Natural killer cell treated with Interleukin-12 subunit alpha and Interleukin-12 subunit beta and Interleukin-15 and Interleukin-18, amount 100 ng/mL, for 72 hours (primary cell): ENCODE data around the gene FKBP11. TPM values are rescaled to one million over a fixed set of nuclear protein-coding genes. Genes with fewer than 3 reads are reported as not detected.

Experiments
- ATAC-seq, 2 donors: fragments of 150-1000 bp; cut with Tn5 transposase in 1 of 2; sonication (Bioruptor Pico), chemical (Tn5 transposase) in 1 of 2; 2 replicates each; pipeline ENCODE4 v1.10.0; 2021
- DNase-seq: peaks from one replicate; pipeline ENCODE4 v3.0.0; 2022; ENCODE audit warnings: low spot score
- H3K27ac Mint-ChIP-seq, 2 donors: 1 replicate in 1 of 2; 2 replicates in 1 of 2; pipeline ENCODE4 v1.8.0; 2022; ENCODE audit warnings: mixed read lengths in 2 of 2, mild to moderate bottlenecking in 1 of 2, moderate library complexity in 1 of 2
- H3K27me3 Mint-ChIP-seq, 2 donors: 1 replicate in 1 of 2; 2 replicates in 1 of 2; pipeline ENCODE4 v1.8.0; 2022; ENCODE audit warnings: mixed read lengths in 2 of 2
- H3K36me3 Mint-ChIP-seq: one replicate; pipeline ENCODE4 v1.8.0; 2022; ENCODE audit warnings: mixed read lengths
- H3K4me1 Mint-ChIP-seq, 2 donors: 1 replicate in 1 of 2; 2 replicates in 1 of 2; pipeline ENCODE4 v1.8.0; 2022; ENCODE audit warnings: low read depth in 2 of 2, mixed read lengths in 2 of 2, mild to moderate bottlenecking in 1 of 2
- H3K4me3 Mint-ChIP-seq: one replicate; pipeline ENCODE4 v1.8.0; 2022; ENCODE audit warnings: mixed read lengths
- H3K9me3 Mint-ChIP-seq: 2 replicates; pipeline ENCODE4 v1.8.0; 2022; ENCODE audit warnings: mixed read lengths
- total RNA-seq, 2 donors: library from RNA; stranded (reverse); gene quantifications; one replicate each; pipeline ENCODE4 v1.2.3, GENCODE V29; 2022

FKBP11 gene
- total RNA-seq, 2 donors from 2014 or later: 101 to 112 TPM

DNA sequence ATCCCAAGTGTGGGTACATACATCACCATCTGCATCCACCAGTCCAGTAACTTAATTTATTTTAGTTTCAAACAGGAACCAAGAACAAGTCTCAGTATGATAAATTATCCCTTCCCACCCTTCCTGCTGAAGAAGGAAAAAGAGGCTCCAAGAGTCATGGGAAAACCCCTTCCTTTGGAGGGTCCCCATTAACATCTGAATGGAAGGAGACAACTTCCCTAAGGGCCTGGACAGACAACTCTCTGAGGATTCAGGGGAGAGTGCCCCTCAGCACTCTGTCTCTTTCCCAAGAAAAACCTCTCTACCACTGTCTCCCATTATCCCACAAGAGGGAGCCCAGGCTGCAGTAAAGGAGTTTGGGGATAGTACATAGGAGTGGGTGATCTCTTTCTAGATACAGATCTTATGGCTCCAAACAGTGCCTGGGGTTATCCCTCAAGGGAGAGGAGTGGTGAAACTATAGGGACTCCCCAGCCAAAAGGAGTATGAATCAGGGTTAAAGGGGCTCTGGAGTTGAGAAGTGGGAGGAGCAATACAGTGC is 40.1 kb upstream of the FKBP11 start:
- Mint-ChIP-seq H3K27me3 (peaks cover 0 to 5% of the 10 kb centered on the region in 2 donors), H3K4me1 (peaks cover 0 to 3% of the 10 kb centered on the region in 2 donors), H3K4me3 (no peak overlapping the region), H3K36me3 (no peaks in the 10 kb centered on the region), H3K9me3 (no peaks in the 10 kb centered on the region), H3K27ac (no peak overlapping the region)
- ATAC-seq: no peak
- DNase-seq: no peak

DNA sequence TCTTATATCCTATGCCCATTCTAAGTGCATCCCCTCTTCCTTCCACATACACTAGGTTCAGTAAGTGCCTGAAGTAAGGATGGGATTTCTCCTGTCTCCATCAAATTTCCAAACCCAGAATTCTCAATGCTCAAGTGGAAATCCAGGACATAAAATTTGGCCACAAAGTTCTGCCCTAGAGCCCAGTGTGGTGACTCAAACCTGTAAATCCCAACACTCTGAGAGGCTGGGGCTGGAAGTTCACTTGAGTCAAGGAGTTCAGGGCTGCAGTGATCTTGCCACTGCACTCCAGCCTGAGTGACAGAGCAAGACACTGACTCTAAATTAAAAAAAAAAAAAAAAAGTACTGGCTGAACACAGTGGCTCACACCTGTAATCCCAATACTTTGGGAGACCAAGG is 36.5 kb upstream of the FKBP11 start:
- Mint-ChIP-seq H3K4me3 (no peak overlapping the region), H3K4me1 (peaks cover 11 to 12% of the 10 kb centered on the region in 2 donors), H3K27ac (no peak overlapping the region), H3K27me3 (peaks cover 0 to 4% of the 10 kb centered on the region in 2 donors), H3K36me3 (no peaks in the 10 kb centered on the region), H3K9me3 (no peaks in the 10 kb centered on the region)
- no peak for ATAC-seq
- no peak for DNase-seq

DNA sequence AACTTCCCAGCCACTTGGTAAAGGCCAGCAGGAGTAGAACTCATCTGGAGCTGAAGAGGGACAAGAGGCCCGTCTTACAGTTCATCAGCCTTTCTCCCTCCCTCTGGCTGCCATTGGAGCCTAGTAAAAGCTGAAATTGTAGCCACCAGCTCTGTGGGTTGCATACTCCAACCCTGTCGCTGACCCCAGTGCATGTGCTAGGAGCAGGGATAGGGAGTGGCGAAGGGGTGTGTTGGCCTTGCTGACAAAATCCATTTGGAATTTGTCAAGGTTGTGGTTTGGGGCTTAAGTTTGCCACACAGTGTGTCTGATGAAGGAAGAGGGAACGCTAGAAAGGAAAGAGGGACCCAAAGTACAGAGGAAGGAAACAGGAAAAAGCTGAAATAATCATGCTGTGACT is 36.0 kb upstream of the FKBP11 start:
- DNase-seq (no peak), ATAC-seq (no peak)
- H3K27ac Mint-ChIP-seq: no peak overlapping the region
- H3K27me3 Mint-ChIP-seq: peaks cover 0 to 4% of the 10 kb centered on the region in 2 donors
- H3K9me3 Mint-ChIP-seq: no peaks in the 10 kb centered on the region
- H3K36me3 Mint-ChIP-seq: no peaks in the 10 kb centered on the region
- no peak overlapping the region for H3K4me3 Mint-ChIP-seq
- peaks cover 16% of the 10 kb centered on the region in 2 donors for H3K4me1 Mint-ChIP-seq

DNA sequence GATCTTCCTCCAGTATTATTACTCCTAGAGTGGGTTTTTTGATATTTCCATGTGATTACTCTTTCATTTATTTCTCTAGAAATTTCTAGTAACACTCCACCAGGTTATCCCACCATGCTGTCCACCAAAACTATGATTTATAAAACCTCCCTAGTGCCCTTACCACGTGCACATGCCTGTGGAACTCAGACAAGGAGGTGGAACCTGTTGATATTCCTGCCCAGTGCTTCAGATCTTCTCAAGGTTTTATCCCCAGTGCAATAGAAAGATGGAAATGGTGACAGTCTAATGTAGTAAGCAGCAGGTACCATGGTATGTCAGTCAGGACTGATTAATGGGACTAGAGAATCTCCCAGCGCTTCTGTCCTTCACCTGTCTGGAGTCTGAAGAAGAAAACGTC is 35.5 kb upstream of the FKBP11 start:
- ATAC-seq: no peak
- Mint-ChIP-seq H3K9me3 (no peaks in the 10 kb centered on the region), H3K36me3 (no peaks in the 10 kb centered on the region), H3K27ac (no peak overlapping the region), H3K4me1 (peaks cover 21% of the 10 kb centered on the region in 2 donors), H3K4me3 (no peak overlapping the region), H3K27me3 (peaks cover 0 to 4% of the 10 kb centered on the region in 2 donors)
- no peak for DNase-seq

DNA sequence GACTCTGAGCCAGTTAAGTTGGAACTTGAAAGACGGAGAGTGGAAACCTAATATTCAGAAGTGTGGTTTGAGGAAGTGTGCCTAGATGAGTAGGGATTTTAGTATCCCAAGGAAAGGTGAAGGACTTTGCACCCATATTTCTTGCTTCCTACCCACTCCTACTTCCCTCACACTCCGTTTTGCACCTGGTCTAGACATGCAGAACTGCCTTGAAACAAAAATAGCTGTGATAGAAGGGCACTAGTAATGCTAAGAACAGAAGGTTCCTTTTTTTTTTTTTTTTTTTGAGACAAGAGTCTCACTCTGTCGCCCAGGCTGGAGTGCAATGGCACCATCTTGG is 32.7 kb upstream of the FKBP11 start:
- Mint-ChIP-seq H3K4me3 (peak overlapping the region; percentile 97), H3K4me1 (peaks cover 38 to 40% of the 10 kb centered on the region in 2 donors), H3K27ac (peak overlapping the region in 1 of 2 donors; percentile 83), H3K27me3 (peaks cover 0 to 4% of the 10 kb centered on the region in 2 donors), H3K36me3 (no peaks in the 10 kb centered on the region), H3K9me3 (no peaks in the 10 kb centered on the region)
- DNase-seq: no peak
- ATAC-seq: no peak

DNA sequence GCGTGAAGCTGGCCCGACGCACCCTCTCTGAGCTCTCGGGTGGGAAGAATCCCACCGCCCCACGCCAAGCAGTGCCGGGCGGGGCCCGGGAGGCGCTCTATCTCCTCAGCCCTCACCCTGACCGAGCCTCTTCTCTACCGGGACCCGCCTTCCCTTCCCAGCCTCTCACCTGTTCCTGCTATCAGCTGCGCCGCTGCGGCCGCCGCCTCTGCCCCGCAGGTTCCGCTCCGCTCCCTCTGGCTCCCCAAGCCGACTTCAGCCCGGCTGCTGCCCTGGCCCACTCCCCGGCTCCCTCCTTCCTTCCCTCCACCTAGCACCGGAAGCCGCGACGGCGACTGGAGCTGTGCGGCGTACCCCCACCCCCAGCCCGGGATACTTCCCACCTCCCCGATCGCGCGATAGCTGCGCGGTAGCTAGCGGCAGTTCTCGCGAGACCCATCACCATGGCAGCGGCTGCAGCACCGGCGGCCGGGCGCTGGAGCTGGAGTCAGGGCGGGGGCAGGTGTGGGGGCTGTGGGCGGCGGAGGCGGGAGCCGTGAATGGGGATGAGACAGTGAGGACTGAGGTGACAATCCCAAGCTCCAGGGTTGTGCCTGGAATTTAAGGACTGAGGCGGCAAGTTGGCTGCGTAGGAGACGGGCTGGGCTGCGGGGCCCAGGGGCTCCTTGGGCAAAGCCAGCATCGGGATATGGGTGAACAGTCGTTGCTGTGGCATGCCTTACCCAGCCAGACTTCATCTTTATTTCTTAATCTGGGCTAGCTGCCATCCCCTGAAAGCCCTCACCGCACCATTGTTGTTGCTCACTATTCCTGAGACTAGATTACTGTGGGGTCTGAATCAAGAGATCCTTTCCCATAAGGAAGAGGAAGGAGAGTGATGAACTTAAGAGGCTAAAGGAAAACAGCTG is 32.1 kb upstream of the FKBP11 start, which contains the start of gene ARF3:
TSS of gene ARF3 (minus strand) at position 347 of the 908 bp plus-strand sequence. CDS start 16,392 bp downstream, outside the sequence.
- H3K4me3 Mint-ChIP-seq: peak within 1 kb of the TSS; percentile 97
- H3K4me1 Mint-ChIP-seq: peaks cover 43 to 46% of the 10 kb centered on the region in 2 donors
- H3K9me3 Mint-ChIP-seq: no peaks in the 10 kb centered on the region
- peak within 1 kb of the TSS; percentile 83 to 89 for H3K27ac Mint-ChIP-seq
- no peaks in the 10 kb centered on the region for H3K36me3 Mint-ChIP-seq
- ATAC-seq: peak; percentile 97 to 99
- DNase-seq: peak; percentile 95
- peaks cover 0 to 4% of the 10 kb centered on the region in 2 donors for H3K27me3 Mint-ChIP-seq

DNA sequence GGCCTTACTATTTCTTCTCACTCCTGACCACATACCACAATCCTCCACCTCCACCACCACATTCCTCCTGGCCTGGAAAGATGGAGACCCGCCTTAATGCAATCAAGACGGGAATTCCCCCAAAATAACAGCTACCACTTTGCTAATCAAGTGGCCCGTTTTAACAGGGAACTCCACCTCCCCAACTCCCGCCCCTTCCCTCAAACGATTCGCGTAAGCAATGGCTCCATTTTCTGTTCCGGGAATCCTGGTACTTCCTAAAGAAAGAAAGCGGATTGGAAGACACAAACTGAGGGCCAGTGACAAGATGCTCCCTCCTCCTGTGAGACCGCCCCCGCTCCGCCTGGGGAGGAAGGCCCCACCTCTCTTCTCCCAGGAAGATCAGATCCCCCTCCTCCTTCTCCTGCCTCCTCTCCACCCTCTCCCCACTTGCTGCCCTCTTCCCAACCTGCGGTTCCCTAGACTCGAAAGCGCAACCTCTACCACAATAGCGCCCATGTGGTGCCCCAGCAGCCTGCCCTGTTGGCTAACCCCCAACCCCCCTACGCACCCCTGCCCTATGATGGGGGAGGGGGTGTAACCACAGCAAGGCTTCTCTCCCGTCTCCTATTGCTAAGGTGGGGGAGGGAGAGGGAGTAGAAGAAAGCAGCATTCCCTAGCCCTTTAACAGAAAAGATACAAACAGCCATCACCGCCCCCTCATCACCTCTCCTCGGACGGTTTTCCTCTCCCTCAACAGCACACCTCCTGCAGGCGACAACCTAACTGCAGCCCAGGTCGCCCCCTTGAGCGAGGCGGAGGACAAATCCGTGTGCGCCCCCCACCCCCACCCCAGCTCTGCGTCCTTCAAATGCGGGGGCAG is 31.2 kb upstream of the FKBP11 start:
- Mint-ChIP-seq H3K4me1 (peaks cover 48% of the 10 kb centered on the region in 2 donors), H3K27me3 (peaks cover 0 to 4% of the 10 kb centered on the region in 2 donors), H3K9me3 (no peaks in the 10 kb centered on the region), H3K4me3 (peak overlapping the region; percentile 97), H3K36me3 (no peaks in the 10 kb centered on the region), H3K27ac (peak overlapping the region; percentile 83 to 89)
- DNase-seq: peak; percentile 61
- ATAC-seq: peak; percentile 4 to 32

DNA sequence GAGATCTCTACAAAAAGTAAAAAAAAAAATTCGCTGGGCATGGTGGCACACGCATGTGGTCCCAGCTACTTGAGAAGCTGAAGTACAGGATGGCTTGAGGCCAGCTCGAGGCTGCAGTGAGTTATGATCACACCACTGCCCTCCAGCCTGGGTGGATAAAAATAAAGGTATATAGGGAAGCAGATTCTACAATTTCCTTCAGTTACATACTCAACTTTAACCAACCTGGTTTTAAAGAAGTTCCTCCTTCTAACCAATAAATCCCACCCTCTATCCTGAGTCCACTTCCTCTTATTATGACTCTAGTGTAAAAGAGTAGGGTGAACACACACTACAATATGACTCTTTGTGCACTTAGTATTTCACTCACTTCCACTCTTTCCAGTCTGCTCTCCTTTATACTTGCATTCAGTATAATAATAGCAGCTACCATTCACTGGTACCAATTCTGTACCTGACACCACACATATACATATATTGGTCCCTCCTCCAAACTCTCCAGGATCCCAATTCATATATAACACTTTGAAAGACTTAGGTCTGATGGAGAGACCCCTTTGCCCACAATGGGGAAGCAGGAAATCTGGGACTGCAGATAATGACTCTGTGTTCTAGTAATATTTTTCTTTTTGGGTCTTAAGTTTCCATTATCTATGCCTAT is 29.7 kb upstream of the FKBP11 start:
- Mint-ChIP-seq H3K4me1 (peaks cover 48% of the 10 kb centered on the region in 2 donors), H3K36me3 (no peaks in the 10 kb centered on the region)
- DNase-seq: no peak

DNA sequence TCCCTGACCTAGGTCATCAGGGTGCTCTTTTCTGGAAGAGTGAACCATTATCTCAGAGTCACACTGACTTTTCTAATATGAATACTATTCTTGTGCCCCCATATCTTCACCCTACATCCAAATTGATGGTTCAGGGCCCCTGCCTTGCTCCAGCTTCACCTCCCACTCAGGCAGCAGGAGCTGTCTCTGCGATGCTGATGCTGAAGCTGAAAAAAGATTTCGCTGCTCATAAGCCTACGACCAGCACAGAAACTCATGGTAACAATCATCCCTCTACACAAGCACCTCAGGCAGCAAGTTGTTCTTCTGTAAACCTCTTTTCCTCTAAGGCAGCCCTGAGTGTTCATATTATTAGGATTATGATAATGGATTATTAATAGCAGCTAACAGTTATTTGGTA is 28.8 kb upstream of the FKBP11 start:
- no peak for DNase-seq
- ATAC-seq: no peak
- Mint-ChIP-seq H3K27ac (no peak overlapping the region), H3K4me3 (no peak overlapping the region), H3K4me1 (peaks cover 48 to 50% of the 10 kb centered on the region in 2 donors), H3K27me3 (no peaks in the 10 kb centered on the region), H3K36me3 (no peaks in the 10 kb centered on the region), H3K9me3 (no peaks in the 10 kb centered on the region)

More for the DNA sequence above, 29.7 kb upstream of the FKBP11 start:
- no peaks in the 10 kb centered on the region for H3K27me3 Mint-ChIP-seq
- H3K4me3 Mint-ChIP-seq: peak overlapping the region; percentile 97
- no peak for ATAC-seq
- H3K27ac Mint-ChIP-seq: peak overlapping the region; percentile 83 to 89
- H3K9me3 Mint-ChIP-seq: no peaks in the 10 kb centered on the region

DNA sequence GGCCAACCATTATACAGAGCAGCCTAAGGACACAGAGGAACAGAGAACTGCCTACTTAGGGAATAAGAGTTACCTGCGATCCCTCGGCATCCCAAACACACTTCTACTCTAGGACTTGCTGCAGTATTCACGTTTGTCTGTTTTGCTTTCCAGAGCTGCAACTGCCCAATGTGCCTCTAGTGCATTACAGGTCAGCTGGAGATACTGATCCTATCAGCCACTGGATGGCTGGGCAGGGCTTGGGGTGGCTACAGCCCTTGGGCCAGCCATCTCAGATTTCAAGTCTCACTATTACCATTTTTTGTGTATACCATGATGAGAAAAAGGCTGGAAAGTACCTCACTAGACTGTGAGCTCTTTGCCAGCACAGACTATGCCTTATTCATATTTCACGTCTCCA is 27.4 kb upstream of the FKBP11 start:
- H3K9me3 Mint-ChIP-seq: no peaks in the 10 kb centered on the region
- H3K27ac Mint-ChIP-seq: no peak overlapping the region
- peaks cover 50 to 52% of the 10 kb centered on the region in 2 donors for H3K4me1 Mint-ChIP-seq
- no peak overlapping the region for H3K4me3 Mint-ChIP-seq
- H3K27me3 Mint-ChIP-seq: no peaks in the 10 kb centered on the region
- H3K36me3 Mint-ChIP-seq: peaks cover 5% of the 10 kb centered on the region
- no peak for DNase-seq
- no peak for ATAC-seq

DNA sequence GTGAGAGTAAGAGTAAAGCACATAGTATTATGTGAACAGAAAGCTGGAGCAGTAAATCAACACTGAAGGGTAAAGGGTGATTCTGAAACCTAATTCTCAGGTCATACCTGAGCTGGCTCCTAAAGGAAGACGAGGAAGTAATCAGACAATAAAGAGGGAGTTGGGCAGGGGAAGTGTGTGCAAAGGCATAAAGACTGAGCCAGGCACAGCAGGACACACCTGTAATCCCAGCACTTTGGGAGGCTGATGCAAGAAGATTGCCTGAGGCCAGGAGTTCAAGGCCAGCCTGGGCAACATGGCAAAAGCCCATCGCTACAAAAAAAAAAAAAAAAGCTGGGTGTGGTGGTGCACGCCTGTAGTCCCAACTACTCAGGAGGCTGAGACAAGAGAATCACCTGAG is 22.4 kb upstream of the FKBP11 start:
- no peaks in the 10 kb centered on the region for H3K27me3 Mint-ChIP-seq
- H3K27ac Mint-ChIP-seq: no peak overlapping the region
- no peak overlapping the region for H3K4me3 Mint-ChIP-seq
- H3K9me3 Mint-ChIP-seq: no peaks in the 10 kb centered on the region
- ATAC-seq (no peak), DNase-seq (no peak)
- H3K36me3 Mint-ChIP-seq: peaks cover 5% of the 10 kb centered on the region
- H3K4me1 Mint-ChIP-seq: peaks cover 18 to 25% of the 10 kb centered on the region in 2 donors

DNA sequence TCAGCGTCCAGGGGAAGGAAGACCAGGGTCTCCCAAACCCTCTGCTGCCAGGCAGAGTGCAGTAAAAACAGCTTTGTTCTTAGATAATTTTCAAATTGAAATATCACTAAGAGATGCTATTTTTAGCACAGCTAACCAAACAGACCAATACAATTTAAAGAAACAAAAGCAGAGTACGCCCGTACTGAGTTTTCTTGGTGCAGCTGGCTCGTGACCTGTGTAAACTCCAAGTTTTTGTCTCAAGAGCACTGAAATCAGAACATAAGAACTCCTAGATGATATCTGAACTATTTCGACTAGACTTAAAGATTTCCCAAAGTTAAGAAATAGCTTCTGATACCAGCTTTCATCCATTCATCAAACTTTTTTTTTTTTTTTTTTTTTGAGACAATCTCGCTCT is 21.7 kb upstream of the FKBP11 start:
- no peak for DNase-seq
- H3K4me1 Mint-ChIP-seq: peaks cover 10 to 23% of the 10 kb centered on the region in 2 donors
- H3K4me3 Mint-ChIP-seq: no peak overlapping the region
- peaks cover 5% of the 10 kb centered on the region for H3K36me3 Mint-ChIP-seq
- H3K9me3 Mint-ChIP-seq: no peaks in the 10 kb centered on the region
- no peak overlapping the region for H3K27ac Mint-ChIP-seq
- no peak for ATAC-seq
- no peaks in the 10 kb centered on the region for H3K27me3 Mint-ChIP-seq

DNA sequence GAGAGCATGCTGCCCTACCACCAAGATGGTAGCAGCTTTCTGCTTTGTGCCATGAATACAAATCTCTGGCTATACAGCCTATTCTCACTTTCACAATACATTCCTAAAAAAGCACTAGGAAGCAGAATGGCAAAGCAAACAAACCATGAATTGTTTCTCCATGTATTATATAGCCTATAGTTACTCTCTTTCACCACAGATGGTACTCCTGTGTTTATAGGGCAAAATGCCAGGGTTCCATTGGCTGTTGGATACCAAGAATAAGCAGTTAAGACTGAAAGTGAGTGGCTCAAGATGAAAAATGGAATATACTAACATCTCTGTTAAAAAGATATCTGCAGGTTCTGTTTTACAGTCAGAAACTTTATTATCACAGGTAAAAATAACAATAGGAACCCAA is 20.9 kb upstream of the FKBP11 start:
- H3K36me3 Mint-ChIP-seq: peaks cover 5% of the 10 kb centered on the region
- H3K4me1 Mint-ChIP-seq: peaks cover 10 to 23% of the 10 kb centered on the region in 2 donors
- no peaks in the 10 kb centered on the region for H3K9me3 Mint-ChIP-seq
- no peak overlapping the region for H3K4me3 Mint-ChIP-seq
- H3K27me3 Mint-ChIP-seq: no peaks in the 10 kb centered on the region
- ATAC-seq (no peak), DNase-seq (no peak)
- H3K27ac Mint-ChIP-seq: no peak overlapping the region
